Measurements from ENCODE around the gene APOD.
"Not testable (repeated sequence)": the region's sequence is repeated elsewhere in the genome, so short reads cannot be mapped to it uniquely, and the experiment has no call there.

APOD gene

GRCh38 chr3:195612075-195612800 lies 28.5 kb upstream of the APOD start (continued):
- no peak for TF ChIP-seq ZNF148 (tag by site-specific recombination; IDR thresholded peaks at IDR 0.05; ENCODE audit: borderline replicate concordance)
- TF ChIP-seq ZNF132 (tag by site-specific recombination; IDR thresholded peaks at IDR 0.05; ENCODE audit: borderline replicate concordance): no peak
- no peak for TF ChIP-seq ZNF133 (tag by site-specific recombination; IDR thresholded peaks at IDR 0.05)
- no peak for TF ChIP-seq GLI4 (tag by site-specific recombination; IDR thresholded peaks at IDR 0.05)
- no peak for TF ChIP-seq GLIS2 (tag by site-specific recombination; IDR thresholded peaks at IDR 0.05)
- no peak for TF ChIP-seq ZNF792 (tag by site-specific recombination; IDR thresholded peaks at IDR 0.05)
- no peak for TF ChIP-seq ZNF175 (tag by site-specific recombination; IDR thresholded peaks at IDR 0.05)
- no peak for TF ChIP-seq ZNF426 (tag by site-specific recombination; IDR thresholded peaks at IDR 0.05)

GRCh38 chr3:195609229-195609628 lies 25.5 kb upstream of the APOD start:
- TF ChIP-seq ZNF707 (tag by site-specific recombination; IDR thresholded peaks at IDR 0.05) (no peak), ZNF426 (tag by site-specific recombination; IDR thresholded peaks at IDR 0.05) (no peak), ZNF394 (tag by site-specific recombination; IDR thresholded peaks at IDR 0.05; ENCODE audit: borderline replicate concordance) (no peak), ZNF585B (tag by site-specific recombination; IDR thresholded peaks at IDR 0.05) (no peak), KLF7 (tag by site-specific recombination; IDR thresholded peaks at IDR 0.05; ENCODE audit: borderline replicate concordance) (no peak), PRDM4 (tag by site-specific recombination; IDR thresholded peaks at IDR 0.05) (no peak), ZNF2 (tag by site-specific recombination; IDR thresholded peaks at IDR 0.05) (no peak)
- TF ChIP-seq, protein P1, sequence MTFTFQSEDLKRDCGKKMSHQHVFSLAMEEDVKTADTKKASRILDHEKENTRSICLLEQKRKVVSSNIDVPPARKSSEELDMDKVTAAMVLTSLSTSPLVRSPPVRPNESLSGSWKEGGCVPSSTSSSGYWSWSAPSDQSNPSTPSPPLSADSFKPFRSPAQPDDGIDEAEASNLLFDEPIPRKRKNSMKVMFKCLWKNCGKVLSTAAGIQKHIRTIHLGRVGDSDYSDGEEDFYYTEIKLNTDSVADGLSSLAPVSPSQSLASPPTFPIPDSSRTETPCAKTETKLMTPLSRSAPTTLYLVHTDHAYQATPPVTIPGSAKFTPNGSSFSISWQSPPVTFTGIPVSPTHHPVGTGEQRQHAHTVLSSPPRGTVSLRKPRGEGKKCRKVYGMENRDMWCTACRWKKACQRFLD (tag by site-specific recombination; IDR thresholded peaks at IDR 0.05): no peak
- TF ChIP-seq, protein P2, sequence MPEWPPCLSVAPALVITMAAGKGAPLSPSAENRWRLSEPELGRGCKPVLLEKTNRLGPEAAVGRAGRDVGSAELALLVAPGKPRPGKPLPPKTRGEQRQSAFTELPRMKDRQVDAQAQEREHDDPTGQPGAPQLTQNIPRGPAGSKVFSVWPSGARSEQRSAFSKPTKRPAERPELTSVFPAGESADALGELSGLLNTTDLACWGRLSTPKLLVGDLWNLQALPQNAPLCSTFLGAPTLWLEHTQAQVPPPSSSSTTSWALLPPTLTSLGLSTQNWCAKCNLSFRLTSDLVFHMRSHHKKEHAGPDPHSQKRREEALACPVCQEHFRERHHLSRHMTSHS (tag by site-specific recombination; IDR thresholded peaks at IDR 0.05): no peak
- Histone ChIP-seq H3K9me3 (ENCODE audit: control insufficient read depth, insufficient read depth, low read depth, low read length) (no peaks in the 10 kb centered on the region; the same call in 1 of the 2 replicates), H3K36me3 (ENCODE audit: control insufficient read depth in 2 of 2, insufficient read depth in 1 of 2, low read length in 2 of 2) (no peaks in the 10 kb centered on the region), H3K27ac (ENCODE audit: extremely low read depth, low read depth, low read length) (no peak overlapping the region), H3K4me1 (ENCODE audit: control insufficient read depth, insufficient read depth, low read length) (no peaks in the 10 kb centered on the region), H3K4me3 (ENCODE audit: low read depth, low read length) (no peak overlapping the region)
- CTCF ChIA-PET: interaction anchor here (0.6 kb wide), 1 partner anchor 831 kb away, joined by 3 read pairs; no protein-coding TSS in a partner anchor
- POLR2A ChIA-PET: no interaction called here

DNA sequence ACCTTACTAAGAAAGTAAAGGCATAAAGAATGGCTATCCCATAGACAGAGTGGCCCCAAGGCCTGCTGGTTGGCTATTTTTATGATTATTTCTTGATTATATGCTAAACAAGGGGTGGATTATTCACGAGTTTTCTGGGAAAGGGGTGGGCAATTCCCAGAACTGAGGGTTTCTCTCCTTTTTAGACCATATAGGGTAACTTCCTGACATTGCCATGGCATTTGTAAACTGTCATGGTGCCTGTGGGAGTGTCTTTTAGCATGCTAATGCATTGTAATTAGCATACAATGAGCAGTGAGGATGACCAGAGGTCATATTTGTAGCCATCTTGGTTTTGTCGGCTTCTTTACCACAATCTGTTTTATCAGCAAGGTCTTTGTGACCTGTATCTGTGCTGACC lies 18.0 kb upstream of the APOD start:
- H3K4me1 ChIP-seq (ENCODE audit: control insufficient read depth, insufficient read depth, low read length); H3K4me3 ChIP-seq (ENCODE audit: low read depth, low read length); POLR2A ChIA-PET; CTCF ChIA-PET; H3K27ac ChIP-seq (ENCODE audit: extremely low read depth, low read depth, low read length); H3K9me3 ChIP-seq (ENCODE audit: control insufficient read depth, insufficient read depth, low read depth, low read length); H3K36me3 ChIP-seq (ENCODE audit: control insufficient read depth in 2 of 2, insufficient read depth in 1 of 2, low read length in 2 of 2): not testable (repeated sequence)

Measured in HEK293 (cell line).